GM23338 (cell line): Measurements from ENCODE around the gene GPC6. TPM values are rescaled to one million over a fixed set of nuclear protein-coding genes. Genes with fewer than 3 reads are reported as not detected.

Experiments used
- ATAC-seq: fragments of 200-7000 bp; cut with Tn5 transposase; 3 replicates; pipeline ENCODE4 v1.9.1; 2020
- DNase-seq: peaks from one replicate; pipeline ENCODE4 v3.0.0-alpha.2; 2015; ENCODE audit warnings: low spot score
- H2AFZ ChIP-seq: fragments of 200-600 bp; sonication (generic); 2 replicates; pipeline ENCODE4 v1.8.0; 2016; ENCODE audit warnings: antibody characterized with exemption, mild to moderate bottlenecking, moderate library complexity
- H3F3A ChIP-seq: fragments of 200-600 bp; sonication (generic); replicated peaks from 2 replicates; pipeline ENCODE4 v1.8.0; 2017; ENCODE audit warnings: antibody characterized with exemption, mixed run types, low read depth
- H3K27ac ChIP-seq: fragments of 200-600 bp; sonication (generic); 2 replicates; pipeline ENCODE4 v1.6.1; 2016; ENCODE audit warnings: low read depth
- H3K27me3 ChIP-seq: fragments of 200-600 bp; sonication (generic); 2 replicates; pipeline ENCODE4 v1.8.0; 2016; ENCODE audit warnings: mild to moderate bottlenecking, mixed run types, moderate library complexity; ENCODE audit not compliant: insufficient read depth
- H3K36me3 ChIP-seq: fragments of 200-600 bp; sonication (generic); 2 replicates; pipeline ENCODE4 v1.8.0; 2016; ENCODE audit warnings: mild to moderate bottlenecking; ENCODE audit not compliant: insufficient read depth
- H3K4me1 ChIP-seq: fragments of 200-600 bp; sonication (generic); 2 replicates; pipeline ENCODE4 v1.8.0; 2016; ENCODE audit warnings: mild to moderate bottlenecking, moderate library complexity; ENCODE audit not compliant: insufficient read depth
- H3K4me2 ChIP-seq: fragments of 200-600 bp; sonication (generic); 2 replicates; pipeline ENCODE4 v1.7.1; 2017; ENCODE audit warnings: mixed run types
- H3K4me3 ChIP-seq: fragments of 200-600 bp; sonication (generic); 2 replicates; pipeline ENCODE4 v1.6.1; 2016; ENCODE audit warnings: mixed run types
- H3K79me2 ChIP-seq: fragments of 200-600 bp; sonication (generic); replicated peaks from 2 replicates; pipeline ENCODE4 v1.8.0; 2017; ENCODE audit warnings: mild to moderate bottlenecking; ENCODE audit not compliant: insufficient read depth
- H3K9me2 ChIP-seq: fragments of 200-600 bp; sonication (generic); 2 replicates; pipeline ENCODE4 v1.8.0; 2017; ENCODE audit not compliant: insufficient read depth
- H4K20me1 ChIP-seq: fragments of 200-600 bp; sonication (generic); replicated peaks from 2 replicates; pipeline ENCODE4 v1.8.0; 2017; ENCODE audit warnings: mild to moderate bottlenecking; ENCODE audit not compliant: insufficient read depth
- H3K27ac Mint-ChIP-seq: 2 replicates; pipeline ENCODE4 v1.8.0; 2020; ENCODE audit warnings: inconsistent platforms, mild to moderate bottlenecking, moderate library complexity, mixed read lengths
- H3K27me3 Mint-ChIP-seq: 3 replicates; pipeline ENCODE4 v1.8.0; 2022; ENCODE audit warnings: low read depth, mild to moderate bottlenecking, moderate library complexity, mixed read lengths, inconsistent platforms; ENCODE audit not compliant: insufficient read depth, poor library complexity
- H3K36me3 Mint-ChIP-seq: 3 replicates; pipeline ENCODE4 v1.8.0; 2021; ENCODE audit warnings: low read depth, mild to moderate bottlenecking, inconsistent platforms, moderate library complexity, mixed read lengths
- H3K4me1 Mint-ChIP-seq: 3 replicates; pipeline ENCODE4 v1.8.0; 2020; ENCODE audit warnings: mild to moderate bottlenecking, inconsistent platforms, mixed read lengths
- H3K4me3 Mint-ChIP-seq: 3 replicates; pipeline ENCODE4 v1.8.0; 2021; ENCODE audit warnings: moderate library complexity, mild to moderate bottlenecking, inconsistent platforms, mixed read lengths
- H3K9me3 Mint-ChIP-seq: 3 replicates; pipeline ENCODE4 v1.8.0; 2020; ENCODE audit warnings: moderate library complexity, mild to moderate bottlenecking, inconsistent platforms, mixed read lengths
- EZH2 ChIP-seq: fragments of 200-600 bp; sonication (generic); IDR thresholded peaks from one replicate; pipeline ENCODE4 v1.8.0; 2017; ENCODE audit warnings: antibody characterized with exemption, mild to moderate bottlenecking, low read depth; ENCODE audit not compliant: unreplicated experiment
- EZH2phosphoT487 ChIP-seq: fragments of 200-600 bp; sonication (generic); IDR thresholded peaks from one replicate; pipeline ENCODE4 v1.8.1; 2018; ENCODE audit warnings: antibody characterized with exemption; ENCODE audit not compliant: unreplicated experiment
- NANOG ChIP-seq: IDR thresholded peaks from 2 replicates; pipeline ENCODE4 v1.6.1; 2016; ENCODE audit warnings: antibody characterized with exemption, borderline replicate concordance
- ZNF114 ChIP-seq: fragments of 250-450 bp; sonication (Bioruptor Pico); IDR thresholded peaks from 2 replicates; pipeline ENCODE4 v1.5.0; 2020; ENCODE audit warnings: mild to moderate bottlenecking, moderate library complexity
- polyA plus RNA-seq: library from polyadenylated mRNA; unstranded; fragments of >200 nt; fragmentation: Nextera tagmentation; extraction: Ambion mirVana; gene quantifications from 2 replicates; pipeline ENCODE4 v1.2.1, GENCODE V29; 2016
- total RNA-seq: library from RNA; depleted of rRNA; stranded (reverse); fragments of >200 nt; shearing (Covaris generic); gene quantifications from 2 replicates; pipeline ENCODE4 v1.2.3, GENCODE V29; 2014
- TF ChIP-seq, protein P1 (sequence below), 2 experiments: fragments of 200-600 bp in 1 of 2; sonication (generic) in 1 of 2; conservative IDR thresholded peaks; 2 replicates each; pipeline versions ENCODE4 v1.5.1 to v1.6.1; 2016 to 2017; ENCODE audit warnings: antibody characterized with exemption in 2 of 2, low read depth in 2 of 2, mild to moderate bottlenecking in 2 of 2, moderate library complexity in 1 of 2
- TF ChIP-seq, protein P2 (sequence below): IDR thresholded peaks from 2 replicates; pipeline ENCODE4 v1.6.1; 2016; ENCODE audit warnings: antibody characterized with exemption
- TF ChIP-seq, protein P3 (sequence below): IDR thresholded peaks from one replicate; pipeline ENCODE4 v1.6.1; 2018; ENCODE audit warnings: antibody characterized with exemption; ENCODE audit not compliant: unreplicated experiment

GPC6 gene
- total and polyA plus RNA-seq, 2 experiments from 2014 or later: 6.4 to 28.6 TPM

DNA sequence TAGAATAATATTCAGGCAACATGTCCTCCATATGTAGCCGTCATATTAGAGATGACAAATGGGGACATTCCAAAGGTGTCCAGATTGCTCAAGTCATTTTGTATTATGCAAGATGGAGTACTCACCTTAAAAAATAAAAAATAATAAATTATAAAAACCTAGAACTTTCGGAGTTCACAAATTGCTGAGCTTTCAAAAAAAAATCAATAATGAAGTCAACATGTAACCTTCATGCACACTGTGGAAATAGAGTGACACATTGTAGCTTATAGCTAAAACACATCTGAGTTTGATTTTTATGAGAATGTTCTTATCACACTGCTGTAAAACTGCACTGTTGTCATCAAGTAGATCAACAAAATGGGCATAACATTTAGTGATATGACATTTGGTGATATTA is 411.2 kb downstream of the GPC6 start:
- H3K4me1 ChIP-seq: no peaks in the 10 kb centered on the region
- TF ChIP-seq, protein P1, sequence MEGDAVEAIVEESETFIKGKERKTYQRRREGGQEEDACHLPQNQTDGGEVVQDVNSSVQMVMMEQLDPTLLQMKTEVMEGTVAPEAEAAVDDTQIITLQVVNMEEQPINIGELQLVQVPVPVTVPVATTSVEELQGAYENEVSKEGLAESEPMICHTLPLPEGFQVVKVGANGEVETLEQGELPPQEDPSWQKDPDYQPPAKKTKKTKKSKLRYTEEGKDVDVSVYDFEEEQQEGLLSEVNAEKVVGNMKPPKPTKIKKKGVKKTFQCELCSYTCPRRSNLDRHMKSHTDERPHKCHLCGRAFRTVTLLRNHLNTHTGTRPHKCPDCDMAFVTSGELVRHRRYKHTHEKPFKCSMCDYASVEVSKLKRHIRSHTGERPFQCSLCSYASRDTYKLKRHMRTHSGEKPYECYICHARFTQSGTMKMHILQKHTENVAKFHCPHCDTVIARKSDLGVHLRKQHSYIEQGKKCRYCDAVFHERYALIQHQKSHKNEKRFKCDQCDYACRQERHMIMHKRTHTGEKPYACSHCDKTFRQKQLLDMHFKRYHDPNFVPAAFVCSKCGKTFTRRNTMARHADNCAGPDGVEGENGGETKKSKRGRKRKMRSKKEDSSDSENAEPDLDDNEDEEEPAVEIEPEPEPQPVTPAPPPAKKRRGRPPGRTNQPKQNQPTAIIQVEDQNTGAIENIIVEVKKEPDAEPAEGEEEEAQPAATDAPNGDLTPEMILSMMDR (conservative IDR thresholded peaks at IDR 0.05; ENCODE audit: low read depth in 2 of 2): no peak
- no peak for TF ChIP-seq NANOG
- TF ChIP-seq EZH2phosphoT487: no peak
- TF ChIP-seq ZNF114 (CRISPR knock-in tag): no peak
- TF ChIP-seq EZH2: no peak
- H3K36me3 ChIP-seq: no peaks in the 10 kb centered on the region
- H3K9me3 Mint-ChIP-seq: no peaks in the 10 kb centered on the region
- no peaks in the 10 kb centered on the region for H3K36me3 Mint-ChIP-seq
- no peaks in the 10 kb centered on the region for H3K27me3 ChIP-seq
- no peaks in the 10 kb centered on the region for H3K79me2 ChIP-seq
- H2AFZ ChIP-seq: no peak overlapping the region
- H3K27ac ChIP-seq: no peak overlapping the region
- H3K9me2 ChIP-seq: no peaks in the 10 kb centered on the region
- H3K4me3 Mint-ChIP-seq: no peak overlapping the region
- no peak overlapping the region for H3K4me2 ChIP-seq
- H4K20me1 ChIP-seq: no peaks in the 10 kb centered on the region
- no peak overlapping the region for H3K4me3 ChIP-seq
- H3K27ac Mint-ChIP-seq: no peak overlapping the region
- ATAC-seq (no peak), DNase-seq (no peak)
- no peaks in the 10 kb centered on the region for H3F3A ChIP-seq
- peaks cover 9% of the 10 kb centered on the region for H3K4me1 Mint-ChIP-seq
- no peaks in the 10 kb centered on the region for H3K27me3 Mint-ChIP-seq

DNA sequence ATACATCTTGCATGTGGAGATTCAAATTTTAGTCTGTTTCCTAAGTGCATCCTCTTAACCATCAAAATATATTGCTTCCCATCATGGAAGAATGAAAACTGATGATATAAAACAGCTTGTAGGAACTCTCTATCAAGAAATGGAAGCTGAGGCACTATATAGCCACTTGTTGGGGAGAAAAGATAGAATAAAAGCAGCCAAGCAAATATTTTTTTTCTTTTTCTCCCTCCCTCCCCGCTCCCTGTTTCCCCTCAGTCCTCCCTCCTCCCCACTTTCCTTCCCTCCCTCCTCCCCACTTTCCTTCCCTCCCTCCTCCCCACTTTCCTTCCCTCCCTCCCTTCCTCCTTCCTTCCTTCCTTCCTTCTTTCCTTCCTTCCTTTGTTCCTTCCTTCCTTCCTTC is 413.8 kb downstream of the GPC6 start:
- no peak overlapping the region for H3K4me3 Mint-ChIP-seq
- Histone ChIP-seq H3K27me3 (no peaks in the 10 kb centered on the region), H3K27ac (no peak overlapping the region), H3K36me3 (no peaks in the 10 kb centered on the region), H3F3A (no peaks in the 10 kb centered on the region), H3K4me3 (no peak overlapping the region), H3K79me2 (no peaks in the 10 kb centered on the region), H4K20me1 (no peaks in the 10 kb centered on the region), H3K4me2 (no peak overlapping the region), H2AFZ (no peak overlapping the region), H3K9me2 (no peaks in the 10 kb centered on the region), H3K4me1 (no peaks in the 10 kb centered on the region; the same call in 1 of the 2 replicates)
- peaks cover 16% of the 10 kb centered on the region for H3K4me1 Mint-ChIP-seq
- DNase-seq: no peak
- H3K27me3 Mint-ChIP-seq: peaks cover 3% of the 10 kb centered on the region
- H3K36me3 Mint-ChIP-seq: no peaks in the 10 kb centered on the region
- no peak for ATAC-seq
- H3K9me3 Mint-ChIP-seq: no peaks in the 10 kb centered on the region
- H3K27ac Mint-ChIP-seq: no peak overlapping the region
- TF ChIP-seq, protein P1 (conservative IDR thresholded peaks at IDR 0.05; ENCODE audit: low read depth in 2 of 2): no peak
- TF ChIP-seq, protein P2, sequence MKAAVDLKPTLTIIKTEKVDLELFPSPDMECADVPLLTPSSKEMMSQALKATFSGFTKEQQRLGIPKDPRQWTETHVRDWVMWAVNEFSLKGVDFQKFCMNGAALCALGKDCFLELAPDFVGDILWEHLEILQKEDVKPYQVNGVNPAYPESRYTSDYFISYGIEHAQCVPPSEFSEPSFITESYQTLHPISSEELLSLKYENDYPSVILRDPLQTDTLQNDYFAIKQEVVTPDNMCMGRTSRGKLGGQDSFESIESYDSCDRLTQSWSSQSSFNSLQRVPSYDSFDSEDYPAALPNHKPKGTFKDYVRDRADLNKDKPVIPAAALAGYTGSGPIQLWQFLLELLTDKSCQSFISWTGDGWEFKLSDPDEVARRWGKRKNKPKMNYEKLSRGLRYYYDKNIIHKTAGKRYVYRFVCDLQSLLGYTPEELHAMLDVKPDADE: no peak
- TF ChIP-seq NANOG (no peak), EZH2phosphoT487 (no peak)
- TF ChIP-seq, protein P3, sequence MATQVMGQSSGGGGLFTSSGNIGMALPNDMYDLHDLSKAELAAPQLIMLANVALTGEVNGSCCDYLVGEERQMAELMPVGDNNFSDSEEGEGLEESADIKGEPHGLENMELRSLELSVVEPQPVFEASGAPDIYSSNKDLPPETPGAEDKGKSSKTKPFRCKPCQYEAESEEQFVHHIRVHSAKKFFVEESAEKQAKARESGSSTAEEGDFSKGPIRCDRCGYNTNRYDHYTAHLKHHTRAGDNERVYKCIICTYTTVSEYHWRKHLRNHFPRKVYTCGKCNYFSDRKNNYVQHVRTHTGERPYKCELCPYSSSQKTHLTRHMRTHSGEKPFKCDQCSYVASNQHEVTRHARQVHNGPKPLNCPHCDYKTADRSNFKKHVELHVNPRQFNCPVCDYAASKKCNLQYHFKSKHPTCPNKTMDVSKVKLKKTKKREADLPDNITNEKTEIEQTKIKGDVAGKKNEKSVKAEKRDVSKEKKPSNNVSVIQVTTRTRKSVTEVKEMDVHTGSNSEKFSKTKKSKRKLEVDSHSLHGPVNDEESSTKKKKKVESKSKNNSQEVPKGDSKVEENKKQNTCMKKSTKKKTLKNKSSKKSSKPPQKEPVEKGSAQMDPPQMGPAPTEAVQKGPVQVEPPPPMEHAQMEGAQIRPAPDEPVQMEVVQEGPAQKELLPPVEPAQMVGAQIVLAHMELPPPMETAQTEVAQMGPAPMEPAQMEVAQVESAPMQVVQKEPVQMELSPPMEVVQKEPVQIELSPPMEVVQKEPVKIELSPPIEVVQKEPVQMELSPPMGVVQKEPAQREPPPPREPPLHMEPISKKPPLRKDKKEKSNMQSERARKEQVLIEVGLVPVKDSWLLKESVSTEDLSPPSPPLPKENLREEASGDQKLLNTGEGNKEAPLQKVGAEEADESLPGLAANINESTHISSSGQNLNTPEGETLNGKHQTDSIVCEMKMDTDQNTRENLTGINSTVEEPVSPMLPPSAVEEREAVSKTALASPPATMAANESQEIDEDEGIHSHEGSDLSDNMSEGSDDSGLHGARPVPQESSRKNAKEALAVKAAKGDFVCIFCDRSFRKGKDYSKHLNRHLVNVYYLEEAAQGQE: no peak
